GM21390 (cell line): ENCODE measurements around the gene AURKB.

Source experiments
- ATAC-seq: cut with Tn5 transposase; IDR thresholded peaks from one replicate; pipeline ENCODE4 v1.9.1; 2021; ENCODE audit not compliant: unreplicated experiment

AURKB gene

DNA sequence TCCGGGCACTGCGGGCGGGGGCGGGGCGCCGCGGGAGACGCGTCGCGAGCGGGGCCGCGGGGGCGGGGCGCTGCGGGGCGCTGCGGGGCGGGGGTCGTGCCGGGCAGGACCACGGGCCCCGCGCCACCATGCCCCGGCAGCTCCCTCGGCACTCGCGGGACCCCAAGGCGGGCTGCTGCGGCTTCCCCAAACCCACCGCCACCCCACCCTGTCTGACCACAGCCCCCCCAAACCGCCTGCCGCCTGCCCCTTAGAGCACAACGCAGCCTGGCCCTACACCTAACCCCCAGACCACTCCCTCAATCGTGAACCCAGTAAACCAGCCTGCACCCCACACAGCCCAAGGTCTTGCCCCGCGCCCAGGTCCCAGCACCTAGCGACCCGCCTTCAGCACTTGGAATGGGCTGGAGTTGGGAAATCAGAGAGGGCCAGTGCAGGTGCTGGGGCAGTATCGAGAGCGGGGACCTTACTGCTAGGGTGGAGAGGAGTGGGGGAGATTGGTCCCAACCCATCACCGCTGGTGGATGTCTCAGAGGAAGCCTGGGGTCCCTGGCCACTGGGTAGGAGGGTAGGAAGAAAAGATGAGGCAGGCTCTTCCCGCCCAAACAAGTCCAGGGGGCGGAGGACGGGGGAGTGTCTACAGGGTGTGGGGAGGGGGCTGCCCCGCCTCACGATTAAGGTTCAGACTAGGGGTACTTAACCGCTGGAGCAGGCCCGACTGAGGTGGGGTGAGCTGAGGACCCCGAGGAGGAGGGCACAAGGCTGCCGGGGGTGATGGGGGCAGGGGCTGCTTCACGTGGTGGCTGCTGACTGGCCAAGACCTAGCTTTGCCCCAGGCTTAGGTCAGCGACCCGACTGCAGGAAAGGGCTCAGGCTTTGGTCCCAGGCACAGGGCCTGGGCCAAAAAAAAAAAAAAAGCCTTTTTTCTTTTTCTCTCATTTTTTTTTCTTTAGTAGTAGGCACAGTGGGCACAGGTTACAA lies 47.1 kb downstream of the AURKB start:
- ATAC-seq = no peak

DNA sequence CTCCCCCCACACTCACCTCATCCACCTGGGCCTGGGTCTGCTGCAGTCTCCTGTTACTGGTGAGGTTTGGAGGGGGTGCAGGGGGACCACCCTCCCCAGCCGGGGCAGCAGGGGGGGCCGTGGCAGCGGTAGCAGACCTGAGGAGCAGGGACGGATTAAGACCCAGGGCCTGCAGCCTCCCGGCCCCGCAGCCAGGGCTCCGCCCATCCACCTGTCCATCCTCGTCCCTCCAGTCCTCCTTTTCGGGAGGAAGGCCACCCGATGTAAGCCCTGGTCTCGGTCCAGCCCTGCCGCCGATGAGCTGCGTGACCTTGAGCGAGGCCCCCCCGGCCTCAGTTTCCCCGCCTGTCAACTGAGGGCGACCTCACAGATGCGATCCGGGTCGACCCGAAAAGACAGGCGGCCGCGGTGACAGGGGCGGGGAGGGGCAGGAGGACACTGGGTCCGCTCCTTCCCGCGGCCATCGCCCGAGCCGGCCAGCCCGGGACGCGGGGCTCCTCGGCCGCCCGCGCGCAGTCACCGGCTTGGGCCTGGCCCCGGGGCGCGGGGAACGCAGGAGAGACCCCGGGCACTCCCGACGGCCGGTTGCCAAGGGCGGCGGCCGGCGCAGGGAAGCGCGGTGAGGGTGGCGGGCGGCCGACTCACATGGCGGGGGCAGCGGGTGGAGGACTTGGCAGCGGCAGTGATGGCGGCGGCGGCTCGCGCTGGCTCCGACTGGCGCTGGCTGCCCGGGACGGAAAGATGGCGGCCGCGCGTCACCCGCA lies 48.0 kb downstream of the AURKB start, which contains the start of gene VAMP2:
TSS of gene VAMP2 (minus strand) at position 716 of the 764 bp plus-strand sequence. CDS start at position 647, 69 bp downstream.
- ATAC-seq = no peak

DNA sequence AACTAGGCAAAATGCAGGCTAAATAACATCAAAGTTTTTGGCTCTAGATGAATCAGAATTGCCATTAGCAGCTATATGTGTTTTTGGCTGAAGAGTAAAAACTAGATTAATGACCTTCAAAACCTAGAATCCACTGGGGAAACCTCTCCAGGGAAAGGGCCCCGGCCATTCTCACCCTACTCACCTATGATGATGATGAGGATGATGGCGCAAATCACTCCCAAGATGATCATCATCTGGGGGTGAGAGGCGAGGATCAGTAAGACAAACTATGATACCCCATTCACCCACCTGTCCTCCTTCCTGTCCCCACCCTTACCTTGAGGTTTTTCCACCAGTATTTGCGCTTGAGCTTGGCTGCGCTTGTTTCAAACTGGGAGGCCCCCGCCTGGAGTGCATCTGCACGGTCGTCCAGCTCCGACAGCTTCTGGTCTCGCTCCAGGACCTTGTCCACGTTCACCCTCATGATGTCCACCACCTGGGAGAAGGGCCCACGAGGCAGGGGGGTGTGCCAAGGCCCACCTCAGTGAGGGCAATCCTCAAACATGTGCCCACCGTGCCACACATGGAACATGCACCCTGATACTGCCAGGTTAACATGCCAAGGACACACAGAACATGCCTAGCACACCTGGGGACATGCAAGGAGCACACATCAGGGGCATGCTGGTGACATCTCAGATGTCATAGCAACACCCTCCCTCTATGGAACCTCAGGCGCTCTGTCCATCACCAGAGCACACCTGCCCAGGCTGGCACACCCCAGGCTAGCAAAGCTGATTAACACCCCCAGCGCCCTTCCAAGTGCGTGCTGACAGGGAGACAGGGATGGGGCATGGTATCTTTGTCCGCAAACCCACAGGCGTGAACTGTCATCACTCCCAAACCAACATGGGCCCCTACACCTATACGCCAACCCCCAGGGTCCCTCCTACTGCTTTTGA lies 48.8 kb downstream of the AURKB start:
- ATAC-seq = no peak

DNA sequence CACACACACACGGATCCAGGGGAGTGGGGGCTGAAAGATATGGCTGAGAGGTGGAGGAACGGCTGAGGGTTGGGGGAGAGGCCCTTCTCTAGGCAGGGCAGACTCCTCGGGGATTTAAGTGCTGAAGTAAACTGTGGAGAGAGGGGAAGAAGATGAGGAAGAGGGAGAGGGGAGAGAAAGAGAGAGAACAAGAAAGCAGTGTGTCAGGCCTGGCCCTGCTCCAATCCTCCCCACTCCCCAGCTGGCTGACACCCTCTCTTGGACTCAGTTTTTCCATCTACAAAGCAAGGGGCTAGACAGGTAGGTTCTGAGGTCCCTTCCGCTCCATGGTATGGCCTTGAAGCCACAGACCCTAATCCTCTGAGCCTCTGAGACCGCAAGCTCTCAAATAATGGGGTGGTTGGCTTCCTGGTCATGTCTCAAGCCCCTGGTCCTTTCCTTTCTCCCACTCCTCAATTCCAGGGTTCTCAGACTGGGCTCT lies 49.6 kb downstream of the AURKB start:
- no peak for ATAC-seq

DNA sequence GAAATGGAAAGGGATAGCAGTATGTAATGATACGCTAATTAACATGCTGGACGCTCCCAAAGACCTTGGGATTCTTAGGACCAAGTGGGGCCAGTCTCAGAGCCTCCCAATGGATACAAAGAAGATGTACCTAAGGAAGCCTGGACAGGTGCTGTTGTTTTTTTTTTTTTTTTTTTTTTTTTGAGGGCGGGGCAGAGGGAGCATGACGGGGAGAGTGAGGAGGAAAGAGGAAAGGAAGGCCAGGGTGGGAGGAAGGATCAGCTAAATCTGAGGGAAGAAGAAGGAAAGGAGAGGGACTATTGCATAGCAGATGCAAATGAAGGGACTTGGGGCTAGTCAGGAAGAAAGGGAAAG lies 50.2 kb downstream of the AURKB start:
- no peak for ATAC-seq

DNA sequence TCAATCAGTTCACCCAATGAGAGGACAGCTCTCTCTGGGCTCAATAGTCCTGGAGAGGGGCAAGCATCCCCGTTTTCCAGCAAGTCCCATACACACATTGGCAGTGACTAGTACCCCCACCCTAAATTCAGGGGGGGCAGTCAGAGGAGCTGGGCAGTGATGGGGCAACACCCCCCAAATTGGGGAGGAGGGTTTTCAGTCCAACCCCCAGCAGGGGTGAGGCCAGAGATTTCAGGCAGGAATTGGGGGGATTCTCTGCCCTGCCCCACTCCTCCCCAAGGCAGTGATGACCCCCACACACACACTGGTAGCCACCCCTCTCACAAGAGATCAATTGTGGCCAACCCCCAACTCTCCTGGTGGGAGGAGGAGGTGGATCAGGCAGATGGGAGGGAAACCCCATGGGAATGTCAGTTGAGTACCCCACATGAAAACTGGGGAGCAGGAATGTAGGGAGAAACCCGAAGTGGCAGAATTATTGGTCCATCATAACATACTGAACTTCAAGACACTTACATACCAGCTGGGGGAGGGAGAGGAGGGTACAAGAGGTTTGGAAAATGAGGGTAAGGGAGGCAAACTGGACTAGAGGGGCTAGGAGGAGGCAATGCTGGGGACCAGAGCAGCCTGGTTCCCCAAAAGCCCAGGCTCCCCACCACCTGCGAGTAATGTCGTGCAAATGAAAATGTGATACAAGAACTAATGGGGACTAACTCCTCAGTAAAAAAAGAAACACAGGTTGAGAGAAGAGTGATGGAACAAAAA lies 50.7 kb downstream of the AURKB start:
- no peak for ATAC-seq

DNA sequence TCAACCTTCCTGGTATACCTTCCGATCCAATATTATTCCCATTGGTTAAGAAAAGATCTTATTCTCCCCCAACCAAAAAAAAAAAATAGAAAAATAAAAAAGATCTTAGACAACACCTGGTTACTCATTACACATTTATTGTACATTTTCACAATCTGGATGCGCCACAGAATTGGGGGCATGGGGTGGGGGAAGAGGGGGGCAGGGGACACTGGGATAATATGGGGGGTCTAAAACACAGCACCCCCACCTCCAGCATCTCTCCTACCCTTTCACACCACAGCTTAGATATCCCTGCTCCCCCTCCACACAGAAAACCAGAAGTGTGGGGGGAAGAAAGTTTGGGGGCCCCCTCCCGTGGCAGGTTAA lies 51.4 kb downstream of the AURKB start:
- no peak for ATAC-seq

DNA sequence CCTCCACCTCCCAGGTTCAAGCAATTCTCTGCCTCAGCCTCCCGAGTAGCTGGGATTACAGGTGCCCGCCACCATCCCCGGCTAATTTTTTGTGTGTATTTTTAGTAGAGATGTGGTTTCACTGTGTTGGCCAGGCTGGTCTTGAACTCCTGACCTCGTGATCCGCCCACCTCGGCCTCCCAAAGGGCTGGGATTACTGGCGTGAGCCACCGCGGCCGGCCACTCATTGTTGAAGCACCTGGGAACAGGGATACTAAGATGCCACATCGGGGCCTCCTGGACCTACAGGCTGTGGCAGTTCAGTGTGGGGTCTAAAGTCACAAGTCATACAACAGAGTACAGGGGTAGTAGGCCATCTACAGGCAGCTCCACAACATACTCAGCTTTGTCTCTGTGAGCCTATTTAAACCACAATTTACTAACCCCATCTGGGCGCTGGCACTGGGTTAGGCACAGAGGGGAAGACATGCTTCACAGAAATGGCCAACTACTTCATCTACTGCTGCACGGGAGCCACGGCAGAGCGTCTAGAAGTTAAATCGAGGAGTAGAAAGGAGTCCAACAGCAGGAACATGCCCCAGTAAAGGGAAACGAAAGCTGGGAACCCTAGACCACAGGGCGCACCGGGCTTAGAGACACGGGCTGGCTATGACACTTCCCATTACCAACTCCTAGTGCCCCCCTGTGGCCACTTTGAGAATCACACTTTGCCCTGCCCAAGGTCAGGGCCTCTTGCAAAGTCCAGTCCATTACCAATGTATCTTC lies 51.9 kb downstream of the AURKB start:
- no peak for ATAC-seq

DNA sequence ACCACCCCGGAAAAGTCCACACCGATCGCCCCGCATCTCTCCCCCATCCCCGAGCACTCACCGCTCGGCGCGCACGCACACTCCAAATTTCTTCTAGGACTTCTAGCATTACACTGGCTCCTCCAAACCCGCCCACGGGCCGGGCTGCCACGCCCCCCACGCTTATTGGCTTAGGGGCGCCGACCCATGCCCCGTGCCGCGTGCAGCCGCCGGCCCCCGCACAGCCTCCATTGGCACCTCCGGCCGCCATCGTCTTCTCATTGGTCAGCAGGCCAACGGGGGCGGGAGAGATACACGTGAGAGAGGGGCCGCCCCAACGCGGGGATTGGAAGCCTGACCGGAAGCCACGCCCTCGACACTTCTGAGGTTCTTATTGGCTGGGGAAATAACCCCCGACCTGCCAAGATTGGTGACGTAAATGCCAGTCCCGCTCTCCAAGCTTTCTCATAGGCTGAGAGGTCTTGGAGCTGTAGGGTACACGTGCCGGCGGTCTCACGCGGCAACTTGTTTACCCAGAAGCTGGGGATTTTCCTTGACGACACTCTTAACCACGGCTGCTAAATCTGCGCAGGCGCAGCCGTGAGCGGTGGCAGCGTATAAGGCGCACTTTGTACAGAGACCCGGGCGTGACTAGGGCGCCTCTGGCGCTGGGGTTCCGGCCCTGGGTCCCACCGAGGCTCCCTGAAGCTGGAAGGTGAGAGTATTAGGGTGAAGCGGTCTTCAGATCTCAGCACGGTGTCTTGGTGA lies 54.0 kb downstream of the AURKB start:
- peak; percentile 69 for ATAC-seq

DNA sequence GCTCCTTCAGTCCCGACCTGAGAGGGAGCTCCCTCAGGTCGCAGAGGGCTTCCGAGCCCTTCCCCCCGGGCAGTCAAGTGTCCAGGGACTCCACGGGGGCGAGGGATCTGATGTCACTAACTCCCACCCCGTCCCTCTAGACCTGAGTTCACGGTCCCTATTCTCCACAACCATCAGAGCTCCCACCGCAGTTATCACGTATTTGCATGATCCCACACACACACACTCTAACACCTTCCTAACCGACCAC lies 54.5 kb downstream of the AURKB start:
- ATAC-seq = no peak

DNA sequence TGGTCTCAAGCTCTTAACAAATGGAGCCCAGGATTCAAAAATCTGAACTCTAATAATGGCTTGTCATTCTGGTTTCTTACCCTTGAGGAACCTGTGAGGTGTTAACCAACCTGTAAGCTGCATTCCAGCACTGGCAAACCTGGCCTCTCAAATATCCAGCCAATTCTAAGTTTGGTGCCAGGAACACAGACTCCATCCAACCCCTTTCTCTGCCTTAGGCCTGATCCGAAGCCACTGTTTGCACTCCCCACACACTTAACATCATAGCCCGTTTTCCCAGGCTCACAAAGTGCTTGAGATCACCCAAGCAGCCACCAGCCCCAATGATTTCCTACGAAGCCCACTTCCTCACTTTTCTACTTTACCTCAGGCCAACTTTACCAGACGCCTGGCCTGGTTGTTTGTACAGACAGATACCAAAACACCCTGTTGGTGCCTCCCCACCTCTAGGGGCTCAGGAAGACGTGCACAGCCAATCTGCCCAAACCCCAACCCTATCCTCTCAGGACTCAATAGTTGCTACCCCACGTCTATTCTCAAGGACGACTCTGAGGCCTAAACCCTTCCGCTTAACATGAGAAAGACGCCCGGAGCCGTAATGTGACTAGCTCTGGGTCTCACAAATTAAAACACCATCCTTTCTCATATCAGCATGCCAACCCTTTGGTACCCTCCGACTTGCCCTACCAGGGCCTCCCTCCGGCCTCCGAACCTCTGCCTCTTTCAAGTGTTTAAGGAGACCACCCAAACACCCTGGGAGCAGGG lies 55.0 kb downstream of the AURKB start:
- ATAC-seq = no peak
